ENCODE results near the gene CCDC142. TPM values are rescaled to one million over a fixed set of nuclear protein-coding genes. Genes with fewer than 3 reads are reported as not detected.
"Not testable (repeated sequence)": the region's sequence is repeated elsewhere in the genome, so short reads cannot be mapped to it uniquely, and the experiment has no call there.

Gene CCDC142
- total and polyA plus RNA-seq, 8 donors, result 4.9 to 14.0 (median 6.0) TPM

- WGBS, 2 donors, result 0 to 1% methylated on average over 66 of the region's 66 CpGs
- no peaks in the 10 kb centered on the region for H3K27me3 ChIP-seq
- FAIRE-seq (no peak), ATAC-seq (peak; percentile 96 to 98 (median 96)), DNase-seq (peak; percentile 91 to 98 (median 94))
- peaks cover 0 to 4% (median 0%) of the 10 kb centered on the region in 3 donors for H3K36me3 ChIP-seq
- H3K4me1 ChIP-seq, result peaks cover 5 to 16% (median 7%) of the 10 kb centered on the region in 3 donors
- TF ChIP-seq CTCF (IDR thresholded peaks at IDR 0.05), result no peak
- intact Hi-C loops (cut with DNase I), result no loop called here
- peak within 1 kb of the TSS; percentile 53 to 69 (median 62) for H3K4me3 ChIP-seq
- H3K27ac ChIP-seq, result peak within 1 kb of the TSS; percentile 86 to 92 (median 87)
- H3K9me3 ChIP-seq, result no peaks in the 10 kb centered on the region
Observed at GRCh38 chr2:74472086-74472944, 10.5 kb downstream of the CCDC142 start, which contains the start of gene MRPL53. Gene MRPL53 (minus strand): TSS chr2:74472680. CDS start chr2:74472660, 20 bp downstream.

- ATAC-seq (no peak), DNase-seq (no peak)
Observed at GRCh38 chr2:74471332-74472065, 11.3 kb downstream of the CCDC142 start.

GRCh38 chr2:74470742-74471141 is 12.1 kb downstream of the CCDC142 start:
- DNase-seq, result peak in 1 of 6 donors; percentile 20
- FAIRE-seq; H3K4me3 ChIP-seq; intact Hi-C loops (cut with DNase I); H3K27ac ChIP-seq; H3K27me3 ChIP-seq; ATAC-seq; H3K36me3 ChIP-seq; H3K9me3 ChIP-seq: not testable (repeated sequence)
- WGBS, 2 donors, result 94% methylated on average over 12 of the region's 12 CpGs
- H3K4me1 ChIP-seq, result peaks cover 5 to 16% (median 7%) of the 10 kb centered on the region in 3 donors

More at GRCh38 chr2:74471332-74472065, 11.3 kb downstream of the CCDC142 start:
- FAIRE-seq, result no peak
- H3K4me1 ChIP-seq, result peaks cover 5 to 16% (median 7%) of the 10 kb centered on the region in 3 donors
- WGBS, 2 donors, result 42 to 48% methylated on average over 16 of the region's 16 CpGs
- H3K27me3 ChIP-seq, result no peaks in the 10 kb centered on the region
- H3K36me3 ChIP-seq, result peaks cover 0 to 4% (median 0%) of the 10 kb centered on the region in 3 donors
- peak overlapping the region; percentile 53 to 69 (median 62) for H3K4me3 ChIP-seq
- H3K27ac ChIP-seq, result peak overlapping the region; percentile 86 to 92 (median 87)
- H3K9me3 ChIP-seq, result no peaks in the 10 kb centered on the region
- no peak for TF ChIP-seq CTCF (IDR thresholded peaks at IDR 0.05)
- intact Hi-C loops (cut with DNase I), result no loop called here

- Histone ChIP-seq H3K4me1 (peaks cover 0 to 8% (median 6%) of the 10 kb centered on the region in 3 donors), H3K36me3 (peaks cover 0 to 9% (median 0%) of the 10 kb centered on the region in 3 donors), H3K27ac (peak overlapping the region in 3 of 4 donors; percentile 77 to 80 (median 79)), H3K9me3 (no peaks in the 10 kb centered on the region), H3K4me3 (peak overlapping the region; percentile 75 to 99 (median 98)), H3K27me3 (no peaks in the 10 kb centered on the region)
- ATAC-seq, result peak; percentile 2 to 18 (median 8)
- FAIRE-seq, result no peak
- TF ChIP-seq CTCF (IDR thresholded peaks at IDR 0.05), result no peak
- 1 to 3% methylated on average over 13 of the region's 13 CpGs for WGBS, 2 donors
- DNase-seq, result no peak
- intact Hi-C loops (cut with DNase I), result no loop called here
Observed at GRCh38 chr2:74464406-74464805, 18.4 kb downstream of the CCDC142 start.

GRCh38 chr2:74462786-74463105 is 20.1 kb downstream of the CCDC142 start:
- DNase-seq (no peak), FAIRE-seq (no peak), ATAC-seq (no peak)
- peaks cover 0 to 8% (median 6%) of the 10 kb centered on the region in 3 donors for H3K4me1 ChIP-seq
- 81 to 85% methylated on average over 4 of the region's 4 CpGs for WGBS, 2 donors
- no peaks in the 10 kb centered on the region for H3K9me3 ChIP-seq
- no peak overlapping the region for H3K4me3 ChIP-seq
- H3K36me3 ChIP-seq, result peaks cover 0 to 9% (median 0%) of the 10 kb centered on the region in 3 donors
- H3K27me3 ChIP-seq, result no peaks in the 10 kb centered on the region
- intact Hi-C loops (cut with DNase I), result no loop called here
- TF ChIP-seq CTCF (IDR thresholded peaks at IDR 0.05), result no peak
- H3K27ac ChIP-seq, result no peak overlapping the region

All from pancreas (tissue), 10 donors.